Vagina (tissue), 2 donors: Measurements from ENCODE around the gene SHLD1. TPM values are rescaled to one million over a fixed set of nuclear protein-coding genes. Genes with fewer than 3 reads are reported as not detected.
"Not testable (repeated sequence)": the region's sequence is repeated elsewhere in the genome, so short reads cannot be mapped to it uniquely, and the experiment has no call there.

Source experiments
- DNase-seq, 2 donors: peaks; one replicate each; pipeline ENCODE4 v3.0.0-alpha.2; 2017; ENCODE audit errors: extremely low spot score in 2 of 2
- H3K27ac ChIP-seq: fragments of 200-600 bp; sonication (generic); one replicate; pipeline ENCODE4 v1.5.1; 2019
- H3K27me3 ChIP-seq: fragments of 200-600 bp; sonication (generic); one replicate; pipeline ENCODE4 v1.5.1; 2019
- H3K36me3 ChIP-seq, 2 donors: fragments of 200-600 bp; sonication (generic); one replicate each; pipeline ENCODE4 v1.5.1; 2017 to 2019
- H3K4me1 ChIP-seq: fragments of 200-600 bp; sonication (generic); one replicate; pipeline ENCODE4 v1.5.1; 2019
- H3K4me3 ChIP-seq, 2 donors: fragments of 200-600 bp; sonication (generic); 1 replicate in 1 of 2; 2 replicates in 1 of 2; pipeline ENCODE4 v1.5.1; 2016 to 2019
- H3K9me3 ChIP-seq: fragments of 200-600 bp; sonication (generic); one replicate; pipeline ENCODE4 v1.5.1; 2019
- POLR2A ChIP-seq, 2 donors: fragments of 450-650 bp; IDR thresholded peaks; one replicate each; pipeline ENCODE4 v1.6.1; 2017; ENCODE audit warnings: antibody characterized with exemption in 2 of 2, mild to moderate bottlenecking in 2 of 2, moderate library complexity in 2 of 2
- POLR2AphosphoS5 ChIP-seq, 2 donors: sonication (generic); formaldehyde crosslinking; IDR thresholded peaks; one replicate each; pipeline ENCODE4 v1.9.0; 2017; ENCODE audit warnings: antibody characterized with exemption in 2 of 2, mild to moderate bottlenecking in 2 of 2, low read depth in 1 of 2; ENCODE audit not compliant: insufficient read depth in 1 of 2
- intact Hi-C: fragments of 100-400 bp; cut with DNase I; formaldehyde crosslinking; loops from one replicate; pipeline ENCODE4 v1.15.1; 2023
- total RNA-seq: library from RNA; depleted of rRNA; stranded (reverse); fragments of >200 nt; gene quantifications from one replicate; pipeline ENCODE4 v1.2.3, GENCODE V29; 2016
- TF ChIP-seq, protein P1 (sequence below), 3 experiments: fragments of 450-650 bp in 2 of 3; fragments of 200-600 bp in 1 of 3; sonication (generic) in 1 of 3; IDR thresholded peaks; one replicate each; pipeline ENCODE4 v1.5.1; 2017 to 2019; ENCODE audit warnings: antibody characterized with exemption in 3 of 3, mild to moderate bottlenecking in 2 of 3, moderate library complexity in 2 of 3

Gene SHLD1, protein sequence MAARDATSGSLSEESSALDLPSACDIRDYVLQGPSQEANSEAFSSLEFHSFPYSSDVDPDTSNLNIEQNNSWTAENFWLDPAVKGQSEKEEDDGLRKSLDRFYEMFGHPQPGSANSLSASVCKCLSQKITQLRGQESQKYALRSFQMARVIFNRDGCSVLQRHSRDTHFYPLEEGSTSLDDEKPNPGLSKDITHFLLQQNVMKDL
- 0.98 TPM for total RNA-seq

GRCh38 chr20:5749952-5750779, at the start of gene SHLD1:
TSS of gene SHLD1 (plus strand) at chr20:5750401. CDS start at chr20:5772866, 22,465 bp downstream.
- TF ChIP-seq, protein P1, sequence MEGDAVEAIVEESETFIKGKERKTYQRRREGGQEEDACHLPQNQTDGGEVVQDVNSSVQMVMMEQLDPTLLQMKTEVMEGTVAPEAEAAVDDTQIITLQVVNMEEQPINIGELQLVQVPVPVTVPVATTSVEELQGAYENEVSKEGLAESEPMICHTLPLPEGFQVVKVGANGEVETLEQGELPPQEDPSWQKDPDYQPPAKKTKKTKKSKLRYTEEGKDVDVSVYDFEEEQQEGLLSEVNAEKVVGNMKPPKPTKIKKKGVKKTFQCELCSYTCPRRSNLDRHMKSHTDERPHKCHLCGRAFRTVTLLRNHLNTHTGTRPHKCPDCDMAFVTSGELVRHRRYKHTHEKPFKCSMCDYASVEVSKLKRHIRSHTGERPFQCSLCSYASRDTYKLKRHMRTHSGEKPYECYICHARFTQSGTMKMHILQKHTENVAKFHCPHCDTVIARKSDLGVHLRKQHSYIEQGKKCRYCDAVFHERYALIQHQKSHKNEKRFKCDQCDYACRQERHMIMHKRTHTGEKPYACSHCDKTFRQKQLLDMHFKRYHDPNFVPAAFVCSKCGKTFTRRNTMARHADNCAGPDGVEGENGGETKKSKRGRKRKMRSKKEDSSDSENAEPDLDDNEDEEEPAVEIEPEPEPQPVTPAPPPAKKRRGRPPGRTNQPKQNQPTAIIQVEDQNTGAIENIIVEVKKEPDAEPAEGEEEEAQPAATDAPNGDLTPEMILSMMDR (IDR thresholded peaks at IDR 0.05) = no peak
- TF ChIP-seq POLR2A (IDR thresholded peaks at IDR 0.05) (no peak), POLR2AphosphoS5 (IDR thresholded peaks at IDR 0.05; ENCODE audit: insufficient read depth in 1 of 2, low read depth in 1 of 2) (peak in 1 of 2 donors; percentile 21)
- Histone ChIP-seq H3K27ac (peak within 1 kb of the TSS; percentile 70), H3K4me1 (peaks cover 10% of the 10 kb centered on the region), H3K27me3 (no peaks in the 10 kb centered on the region), H3K9me3 (no peaks in the 10 kb centered on the region), H3K36me3 (no peaks in the 10 kb centered on the region), H3K4me3 (peak within 1 kb of the TSS; percentile 48 to 50)
- peak in 1 of 2 donors; percentile 87 for DNase-seq
- intact Hi-C loops = no loop called here

GRCh38 chr20:5702339-5702738, 47.9 kb upstream of the SHLD1 start:
- H3K4me1 ChIP-seq, DNase-seq, H3K27me3 ChIP-seq, H3K9me3 ChIP-seq, intact Hi-C loops, H3K36me3 ChIP-seq, H3K27ac ChIP-seq, H3K4me3 ChIP-seq: not testable (repeated sequence)

DNA sequence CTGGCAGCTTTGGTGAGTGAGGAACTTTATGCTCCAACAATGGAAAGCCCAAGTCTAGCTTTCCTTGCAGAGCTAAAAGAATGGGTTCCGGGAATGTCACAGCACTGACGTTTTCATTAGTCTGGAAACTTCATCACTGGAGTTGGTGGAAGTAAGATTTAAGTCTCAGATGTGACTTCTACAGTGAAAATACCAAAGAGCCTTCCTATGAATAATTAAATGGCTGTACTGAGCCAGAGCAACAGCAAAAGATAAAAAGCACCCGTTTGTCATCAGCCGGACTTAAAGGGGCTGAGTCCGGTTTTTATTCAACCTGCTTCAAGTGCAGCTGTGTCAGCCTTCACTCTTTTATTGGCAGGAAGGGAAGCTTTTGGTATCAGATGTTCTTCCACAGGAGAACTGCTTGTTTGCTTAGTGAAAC, 46.5 kb upstream of the SHLD1 start:
- TF ChIP-seq, protein P1 (IDR thresholded peaks at IDR 0.05) = no peak
- no peak overlapping the region for H3K27ac ChIP-seq
- no peaks in the 10 kb centered on the region for H3K27me3 ChIP-seq
- no peaks in the 10 kb centered on the region for H3K4me1 ChIP-seq
- intact Hi-C loops = no loop called here
- no peaks in the 10 kb centered on the region for H3K36me3 ChIP-seq
- H3K9me3 ChIP-seq = no peaks in the 10 kb centered on the region
- no peak overlapping the region for H3K4me3 ChIP-seq
- no peak for DNase-seq

- intact Hi-C loops = no loop called here
- no peak for TF ChIP-seq POLR2AphosphoS5 (IDR thresholded peaks at IDR 0.05; ENCODE audit: insufficient read depth in 1 of 2, low read depth in 1 of 2)
- TF ChIP-seq POLR2A (IDR thresholded peaks at IDR 0.05) = no peak
- TF ChIP-seq, protein P1 (IDR thresholded peaks at IDR 0.05) = no peak
- no peak overlapping the region for H3K27ac ChIP-seq
- no peaks in the 10 kb centered on the region for H3K9me3 ChIP-seq
- H3K36me3 ChIP-seq = no peaks in the 10 kb centered on the region
- no peaks in the 10 kb centered on the region for H3K27me3 ChIP-seq
- no peak overlapping the region for H3K4me3 ChIP-seq
- DNase-seq = no peak
- no peaks in the 10 kb centered on the region for H3K4me1 ChIP-seq
Observed at GRCh38 chr20:5705827-5706226, 44.4 kb upstream of the SHLD1 start.

DNA sequence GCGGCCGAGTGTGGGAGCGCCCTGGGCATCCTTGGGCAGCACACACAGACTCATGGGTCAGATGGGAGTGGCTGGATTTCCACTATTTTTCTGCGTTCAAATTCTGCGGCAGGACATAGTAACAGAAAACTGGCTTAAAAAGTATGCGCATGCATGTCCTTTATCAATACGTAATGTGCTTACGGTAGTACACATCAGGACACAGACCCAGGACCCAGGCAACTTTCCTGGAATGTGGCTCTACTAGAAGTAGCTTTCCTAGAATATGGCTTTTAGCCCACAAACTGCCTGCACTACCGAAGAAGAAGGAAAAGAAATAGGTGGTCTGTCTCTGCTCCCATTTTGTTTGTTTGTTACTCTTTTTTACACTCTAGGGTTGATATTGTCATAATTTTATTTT, 43.4 kb upstream of the SHLD1 start:
- TF ChIP-seq, protein P1 (IDR thresholded peaks at IDR 0.05) = no peak
- TF ChIP-seq POLR2AphosphoS5 (IDR thresholded peaks at IDR 0.05; ENCODE audit: insufficient read depth in 1 of 2, low read depth in 1 of 2) (no peak), POLR2A (IDR thresholded peaks at IDR 0.05) (no peak)
- H3K4me1 ChIP-seq = no peaks in the 10 kb centered on the region
- H3K27ac ChIP-seq = no peak overlapping the region
- H3K4me3 ChIP-seq = no peak overlapping the region
- no peaks in the 10 kb centered on the region for H3K27me3 ChIP-seq
- intact Hi-C loops = no loop called here
- DNase-seq = no peak
- H3K9me3 ChIP-seq = no peaks in the 10 kb centered on the region
- no peaks in the 10 kb centered on the region for H3K36me3 ChIP-seq
